OCI-LY1 (cell line): Measurements from ENCODE around the gene EIF4EBP3.
A peak's percentile ranks its signal among the peaks of the same experiment; 100 is the strongest.

Experiments used
- H2AFZ ChIP-seq: fragments of 200-600 bp; sonication (generic), shearing (Covaris generic); 2 replicates; pipeline ENCODE4 v1.6.0; 2014; ENCODE audit warnings: antibody characterized with exemption, mild to moderate bottlenecking, low read length
- H3F3A ChIP-seq: fragments of 200-600 bp; sonication (generic), shearing (Covaris generic); 2 replicates; pipeline ENCODE4 v1.6.0; 2014; ENCODE audit warnings: mild to moderate bottlenecking, antibody characterized with exemption, low read length, moderate library complexity; ENCODE audit not compliant: insufficient read depth
- H3K27ac ChIP-seq: fragments of 200-600 bp; sonication (generic); 2 replicates; pipeline ENCODE4 v1.5.1; 2014; ENCODE audit warnings: low read length, mixed run types, mild to moderate bottlenecking, low read depth; ENCODE audit not compliant: poor library complexity, severe bottlenecking
- H3K27me3 ChIP-seq: fragments of 200-600 bp; sonication (generic); 2 replicates; pipeline ENCODE4 v1.6.0; 2014; ENCODE audit warnings: antibody characterized with exemption, mild to moderate bottlenecking, low read length, moderate library complexity; ENCODE audit not compliant: insufficient read depth
- H3K36me3 ChIP-seq: fragments of 200-600 bp; sonication (generic); 2 replicates; pipeline ENCODE4 v1.6.1; 2014; ENCODE audit warnings: mild to moderate bottlenecking, antibody characterized with exemption, low read length, moderate library complexity, mixed read lengths; ENCODE audit not compliant: insufficient read depth
- H3K4me1 ChIP-seq: fragments of 200-600 bp; sonication (generic); 2 replicates; pipeline ENCODE4 v1.5.1; 2014; ENCODE audit warnings: mild to moderate bottlenecking, low read length, moderate library complexity; ENCODE audit not compliant: insufficient read depth, severe bottlenecking
- H3K4me2 ChIP-seq: fragments of 200-600 bp; sonication (generic), shearing (Covaris generic); 2 replicates; pipeline ENCODE4 v1.6.1; 2014; ENCODE audit warnings: low read length
- H3K4me3 ChIP-seq: fragments of 200-600 bp; sonication (generic); 2 replicates; pipeline ENCODE4 v1.5.1; 2014; ENCODE audit warnings: low read length, low read depth, mild to moderate bottlenecking, mixed read lengths; ENCODE audit not compliant: poor library complexity, severe bottlenecking
- H3K79me2 ChIP-seq: fragments of 200-600 bp; shearing (Covaris generic); 2 replicates; pipeline ENCODE4 v1.6.1; 2016; ENCODE audit warnings: mixed run types, low read length, mixed read lengths; ENCODE audit not compliant: insufficient read depth
- H3K9ac ChIP-seq: fragments of 200-600 bp; sonication (generic), shearing (Covaris generic); 2 replicates; pipeline ENCODE4 v1.6.1; 2014; ENCODE audit warnings: mild to moderate bottlenecking, low read length, mixed read lengths
- H3K9me2 ChIP-seq: fragments of 200-600 bp; sonication (generic), shearing (Covaris generic); 2 replicates; pipeline ENCODE4 v1.6.1; 2014; ENCODE audit warnings: low read depth, mild to moderate bottlenecking, low read length, mixed read lengths
- H3K9me3 ChIP-seq: fragments of 200-600 bp; shearing (Covaris generic); 2 replicates; pipeline ENCODE4 v1.6.1; 2014; ENCODE audit warnings: low read length, mixed read lengths
- H4K20me1 ChIP-seq: fragments of 200-600 bp; sonication (generic), shearing (Covaris generic); 2 replicates; pipeline ENCODE4 v1.6.0; 2016; ENCODE audit warnings: mild to moderate bottlenecking, low read length; ENCODE audit not compliant: insufficient read depth
- EZH2 ChIP-seq: fragments of 200-600 bp; sonication (generic), shearing (Covaris generic); IDR thresholded peaks from 2 replicates; pipeline ENCODE4 v1.8.0; 2017; ENCODE audit warnings: borderline replicate concordance, mixed run types, mild to moderate bottlenecking, antibody characterized with exemption, low read length, moderate library complexity, mixed read lengths
- TF ChIP-seq, protein P1 (sequence below): fragments of 200-600 bp; sonication (generic), shearing (Covaris generic); IDR thresholded peaks from 2 replicates; pipeline ENCODE4 v1.5.1; 2017; ENCODE audit warnings: mild to moderate bottlenecking, antibody characterized with exemption, low read length, moderate library complexity, mixed read lengths

EIF4EBP3 gene

GRCh38 chr5:140554454-140554853, 7.0 kb downstream of the EIF4EBP3 start:
- Histone ChIP-seq H2AFZ (no peak overlapping the region), H3K27ac (no peak overlapping the region), H3K9me3 (no peaks in the 10 kb centered on the region), H3K9ac (no peak overlapping the region), H3F3A (no peaks in the 10 kb centered on the region), H3K79me2 (peaks cover 17% of the 10 kb centered on the region), H3K4me3 (no peak overlapping the region), H3K4me2 (no peak overlapping the region), H3K36me3 (peaks cover 47% of the 10 kb centered on the region), H3K27me3 (no peaks in the 10 kb centered on the region), H4K20me1 (no peaks in the 10 kb centered on the region), H3K9me2 (no peaks in the 10 kb centered on the region), H3K4me1 (peaks cover 34% of the 10 kb centered on the region)
- TF ChIP-seq EZH2 = no peak
- TF ChIP-seq, protein P1, sequence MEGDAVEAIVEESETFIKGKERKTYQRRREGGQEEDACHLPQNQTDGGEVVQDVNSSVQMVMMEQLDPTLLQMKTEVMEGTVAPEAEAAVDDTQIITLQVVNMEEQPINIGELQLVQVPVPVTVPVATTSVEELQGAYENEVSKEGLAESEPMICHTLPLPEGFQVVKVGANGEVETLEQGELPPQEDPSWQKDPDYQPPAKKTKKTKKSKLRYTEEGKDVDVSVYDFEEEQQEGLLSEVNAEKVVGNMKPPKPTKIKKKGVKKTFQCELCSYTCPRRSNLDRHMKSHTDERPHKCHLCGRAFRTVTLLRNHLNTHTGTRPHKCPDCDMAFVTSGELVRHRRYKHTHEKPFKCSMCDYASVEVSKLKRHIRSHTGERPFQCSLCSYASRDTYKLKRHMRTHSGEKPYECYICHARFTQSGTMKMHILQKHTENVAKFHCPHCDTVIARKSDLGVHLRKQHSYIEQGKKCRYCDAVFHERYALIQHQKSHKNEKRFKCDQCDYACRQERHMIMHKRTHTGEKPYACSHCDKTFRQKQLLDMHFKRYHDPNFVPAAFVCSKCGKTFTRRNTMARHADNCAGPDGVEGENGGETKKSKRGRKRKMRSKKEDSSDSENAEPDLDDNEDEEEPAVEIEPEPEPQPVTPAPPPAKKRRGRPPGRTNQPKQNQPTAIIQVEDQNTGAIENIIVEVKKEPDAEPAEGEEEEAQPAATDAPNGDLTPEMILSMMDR = no peak

DNA sequence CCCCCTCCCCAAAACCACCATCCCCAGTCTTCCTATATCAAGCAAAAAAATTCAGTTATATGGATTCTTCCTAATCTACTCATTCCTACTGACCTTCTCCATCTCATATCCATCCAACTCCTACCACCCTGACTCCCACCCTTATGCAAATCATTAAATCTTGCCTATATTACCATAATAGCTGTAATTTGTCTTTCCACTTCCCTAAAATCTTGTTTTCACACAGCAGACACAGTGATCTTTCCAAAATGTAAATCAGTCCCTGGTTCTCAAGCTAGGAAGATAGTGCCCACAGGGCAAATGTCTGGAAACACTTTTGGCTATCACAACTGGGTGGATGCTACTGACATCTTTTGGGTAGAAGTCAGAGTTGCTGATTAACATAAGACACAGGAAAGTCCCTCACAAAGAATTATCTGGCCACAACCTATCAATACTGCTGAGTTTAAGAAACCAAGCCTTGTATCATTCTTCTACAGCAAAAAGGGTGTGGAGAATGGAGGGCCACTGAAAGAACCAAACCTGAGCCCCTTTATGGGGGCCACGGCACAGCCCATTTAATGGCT, 8.4 kb downstream of the EIF4EBP3 start:
- TF ChIP-seq, protein P1 = no peak
- TF ChIP-seq EZH2 = no peak
- Histone ChIP-seq H3K36me3 (peaks cover 33% of the 10 kb centered on the region), H3K27ac (peak overlapping the region; percentile 36), H3F3A (no peaks in the 10 kb centered on the region), H3K4me1 (peaks cover 34% of the 10 kb centered on the region), H3K9ac (peak overlapping the region; percentile 90), H3K9me2 (no peaks in the 10 kb centered on the region), H2AFZ (no peak overlapping the region), H3K4me3 (peak overlapping the region; percentile 87), H3K79me2 (peaks cover 17% of the 10 kb centered on the region), H4K20me1 (no peaks in the 10 kb centered on the region), H3K9me3 (no peaks in the 10 kb centered on the region), H3K27me3 (no peaks in the 10 kb centered on the region), H3K4me2 (peak overlapping the region; percentile 72)

- Histone ChIP-seq H3K9ac (peak overlapping the region; percentile 90), H3K4me1 (peaks cover 34% of the 10 kb centered on the region), H3K36me3 (peaks cover 27% of the 10 kb centered on the region), H3K27me3 (no peaks in the 10 kb centered on the region), H3K27ac (peak overlapping the region; percentile 75), H3K9me2 (no peaks in the 10 kb centered on the region), H3F3A (no peaks in the 10 kb centered on the region), H3K79me2 (peaks cover 17% of the 10 kb centered on the region), H2AFZ (no peak overlapping the region), H4K20me1 (no peaks in the 10 kb centered on the region), H3K9me3 (no peaks in the 10 kb centered on the region), H3K4me3 (peak overlapping the region; percentile 87), H3K4me2 (peak overlapping the region; percentile 72)
- no peak for TF ChIP-seq EZH2
- TF ChIP-seq, protein P1 = no peak
Observed at GRCh38 chr5:140556438-140556837, 9.0 kb downstream of the EIF4EBP3 start.
